Liver (tissue), 9 donors: ENCODE results near the gene CCDC92. TPM values are rescaled to one million over a fixed set of nuclear protein-coding genes. Genes with fewer than 3 reads are reported as not detected.

Experiments used
- DNase-seq: peaks from one replicate; pipeline ENCODE4 v3.0.0-alpha.2; 2017; ENCODE audit warnings: low spot score
- H3K27ac ChIP-seq, 2 donors: one replicate each; pipeline ENCODE4 v1.7.0; 2013; ENCODE audit warnings: inconsistent platforms in 2 of 2, low read length in 2 of 2, control low read depth in 1 of 2, low read depth in 1 of 2, mild to moderate bottlenecking in 1 of 2
- H3K27me3 ChIP-seq, 4 donors: one replicate each; pipeline versions ENCODE4 v1.6.1 to v1.7.0; 2013; ENCODE audit warnings: low read length in 3 of 4, inconsistent platforms in 1 of 4, mild to moderate bottlenecking in 1 of 4, moderate library complexity in 1 of 4; ENCODE audit not compliant: control insufficient read depth in 4 of 4, insufficient read depth in 4 of 4
- H3K36me3 ChIP-seq, 4 donors: one replicate each; pipeline versions ENCODE4 v1.6.1 to v1.7.0; 2013; ENCODE audit warnings: low read length in 3 of 4, mild to moderate bottlenecking in 3 of 4, low read depth in 1 of 4, moderate library complexity in 1 of 4; ENCODE audit not compliant: control insufficient read depth in 4 of 4, insufficient read depth in 3 of 4
- H3K4me1 ChIP-seq, 4 donors: one replicate each; pipeline versions ENCODE4 v1.6.1 to v1.7.0; 2013; ENCODE audit warnings: low read length in 3 of 4, mild to moderate bottlenecking in 3 of 4, moderate library complexity in 1 of 4; ENCODE audit not compliant: control insufficient read depth in 4 of 4, insufficient read depth in 4 of 4
- H3K4me3 ChIP-seq, 3 donors: one replicate each; pipeline versions ENCODE4 v1.6.1 to v1.7.0; 2013; ENCODE audit warnings: low read length in 3 of 3, control low read depth in 1 of 3, low read depth in 1 of 3, mild to moderate bottlenecking in 1 of 3
- H3K9ac ChIP-seq, 2 donors: one replicate each; pipeline ENCODE4 v1.7.0; 2013; ENCODE audit warnings: low read length in 2 of 2, mild to moderate bottlenecking in 2 of 2, moderate library complexity in 2 of 2, control low read depth in 1 of 2, low read depth in 1 of 2
- H3K9me3 ChIP-seq, 4 donors: one replicate each; pipeline versions ENCODE4 v1.6.1 to v1.7.0; 2013; ENCODE audit warnings: low read length in 3 of 4; ENCODE audit not compliant: control insufficient read depth in 4 of 4
- ATF3 ChIP-seq: IDR thresholded peaks from 2 replicates; pipeline ENCODE4 v1.6.1; 2016; ENCODE audit warnings: antibody characterized with exemption
- CTCF ChIP-seq: fragments of 150-350 bp; IDR thresholded peaks from 2 replicates; pipeline ENCODE4 v1.5.1; 2017; ENCODE audit warnings: improper control_type of control experiment, low read depth, low read length; ENCODE audit not compliant: missing input control
- EGR1 ChIP-seq, 2 donors: IDR thresholded peaks; 2 replicates each; pipeline ENCODE4 v1.6.1; 2016 to 2018; ENCODE audit warnings: antibody characterized with exemption in 2 of 2, low read depth in 2 of 2
- FOXA1 ChIP-seq: IDR thresholded peaks from 2 replicates; pipeline ENCODE4 v1.6.1; 2016; ENCODE audit warnings: antibody characterized with exemption
- FOXA2 ChIP-seq: IDR thresholded peaks from 2 replicates; pipeline ENCODE4 v1.6.1; 2016; ENCODE audit warnings: antibody characterized with exemption
- GABPA ChIP-seq, 2 donors: IDR thresholded peaks in 1 of 2; conservative IDR thresholded peaks in 1 of 2; 2 replicates each; pipeline ENCODE4 v1.6.1; 2016; ENCODE audit warnings: antibody characterized with exemption in 2 of 2, mild to moderate bottlenecking in 1 of 2, moderate library complexity in 1 of 2
- HNF4A ChIP-seq, 2 donors: conservative IDR thresholded peaks; 2 replicates each; pipeline ENCODE4 v1.6.1; 2016; ENCODE audit warnings: antibody characterized with exemption in 2 of 2, mild to moderate bottlenecking in 2 of 2
- HNF4G ChIP-seq: IDR thresholded peaks from 2 replicates; pipeline ENCODE4 v1.6.1; 2016; ENCODE audit warnings: antibody characterized with exemption
- JUND ChIP-seq, 2 donors: IDR thresholded peaks; 2 replicates each; pipeline ENCODE4 v1.6.1; 2016; ENCODE audit warnings: antibody characterized with exemption in 2 of 2
- MAX ChIP-seq: IDR thresholded peaks from 2 replicates; pipeline ENCODE4 v1.6.1; 2016; ENCODE audit warnings: antibody characterized with exemption
- NR2F2 ChIP-seq: IDR thresholded peaks from 2 replicates; pipeline ENCODE4 v1.6.1; 2016; ENCODE audit warnings: antibody characterized with exemption
- RAD21 ChIP-seq, 2 donors: IDR thresholded peaks; 2 replicates each; pipeline ENCODE4 v1.6.1; 2016; ENCODE audit warnings: antibody characterized with exemption in 2 of 2, mild to moderate bottlenecking in 2 of 2
- RXRA ChIP-seq, 2 donors: IDR thresholded peaks; 2 replicates each; pipeline ENCODE4 v1.6.1; 2017 to 2018; ENCODE audit warnings: antibody characterized with exemption in 2 of 2, mild to moderate bottlenecking in 1 of 2
- SP1 ChIP-seq: IDR thresholded peaks from 2 replicates; pipeline ENCODE4 v1.6.1; 2018; ENCODE audit warnings: antibody characterized with exemption, mild to moderate bottlenecking
- TAF1 ChIP-seq: conservative IDR thresholded peaks from 2 replicates; pipeline ENCODE4 v1.6.1; 2016; ENCODE audit warnings: antibody characterized with exemption, mild to moderate bottlenecking
- YY1 ChIP-seq: IDR thresholded peaks from 2 replicates; pipeline ENCODE4 v1.6.1; 2016; ENCODE audit warnings: antibody characterized with exemption, mild to moderate bottlenecking
- ZBTB33 ChIP-seq: IDR thresholded peaks from 2 replicates; pipeline ENCODE4 v1.6.1; 2016; ENCODE audit warnings: antibody characterized with exemption
- WGBS: extraction: QIAGEN DNeasy Blood & Tissue Kit; methylation state at CpG from one replicate; pipeline ENCODE4 v1.1.7; 2013; 5-methylcytosine and 5-hydroxymethylcytosine counted together
- polyA plus RNA-seq, 2 donors: library from polyadenylated mRNA; stranded (reverse) in 1 of 2; unstranded in 1 of 2; fragments of 200-250 nt in 1 of 2; fragments of >200 nt in 1 of 2; fragmentation: Nextera tagmentation in 1 of 2; extraction: Ambion mirVana in 1 of 2; gene quantifications; one replicate each; pipeline versions ENCODE4 v1.2.1 to v1.2.3, GENCODE V29; 2013 to 2015
- total RNA-seq, 2 donors: library from RNA; depleted of rRNA; stranded (reverse); fragments of >200 nt; gene quantifications; one replicate each; pipeline ENCODE4 v1.2.3, GENCODE V29; 2014
- TF ChIP-seq, protein P1 (sequence below): IDR thresholded peaks from 2 replicates; pipeline ENCODE4 v1.6.1; 2016; ENCODE audit warnings: antibody characterized with exemption, mild to moderate bottlenecking
- donor health status: healthy.
- donor health status: healthy.
- donor health status: healthy.
- donor health status: healthy.
- donor health status: healthy.

The CCDC92 gene
- total and polyA plus RNA-seq, 4 donors = 2.1 to 14.6 (median 9.3) TPM

DNA sequence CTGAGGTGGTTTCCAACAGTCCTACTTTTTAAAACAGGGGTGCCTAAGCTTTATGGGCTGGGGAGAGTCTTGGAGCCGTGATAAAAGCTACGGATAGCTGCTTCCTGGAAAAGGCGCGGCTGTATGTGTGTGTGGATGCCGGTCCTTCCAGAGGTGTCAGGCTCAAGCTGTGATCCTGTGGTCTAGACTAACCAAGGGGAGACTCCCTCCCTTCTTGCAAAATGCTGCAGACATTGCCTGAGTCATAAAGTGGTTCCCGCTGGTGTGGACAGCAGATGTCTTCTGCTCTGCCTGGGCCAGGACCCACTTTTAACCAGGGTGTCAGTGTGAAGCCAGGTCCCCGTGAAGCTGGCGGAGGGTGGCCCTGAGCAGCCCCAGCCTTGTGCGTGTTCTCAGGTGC, 37.8 kb downstream of the CCDC92 start:
- H3K9me3 ChIP-seq = no peaks in the 10 kb centered on the region
- H3K27ac ChIP-seq = no peak overlapping the region
- H3K9ac ChIP-seq = no peak overlapping the region
- TF ChIP-seq GABPA (IDR thresholded peaks at IDR 0.05 in 1 of 2, conservative IDR thresholded peaks at IDR 0.05 in 1 of 2) = no peak
- no peak for TF ChIP-seq RXRA (IDR thresholded peaks at IDR 0.05)
- TF ChIP-seq YY1 = no peak
- TF ChIP-seq HNF4A (conservative IDR thresholded peaks at IDR 0.05) = no peak
- TF ChIP-seq ATF3 = no peak
- no peak for TF ChIP-seq HNF4G
- no peak for TF ChIP-seq SP1
- TF ChIP-seq JUND (IDR thresholded peaks at IDR 0.05) = no peak
- TF ChIP-seq MAX = no peak
- TF ChIP-seq CTCF = no peak
- TF ChIP-seq RAD21 (IDR thresholded peaks at IDR 0.05) = no peak
- no peak for TF ChIP-seq EGR1 (IDR thresholded peaks at IDR 0.05; ENCODE audit: low read depth in 2 of 2)
- TF ChIP-seq NR2F2 = no peak
- TF ChIP-seq FOXA1 = no peak
- TF ChIP-seq FOXA2 = no peak
- TF ChIP-seq, protein P1, sequence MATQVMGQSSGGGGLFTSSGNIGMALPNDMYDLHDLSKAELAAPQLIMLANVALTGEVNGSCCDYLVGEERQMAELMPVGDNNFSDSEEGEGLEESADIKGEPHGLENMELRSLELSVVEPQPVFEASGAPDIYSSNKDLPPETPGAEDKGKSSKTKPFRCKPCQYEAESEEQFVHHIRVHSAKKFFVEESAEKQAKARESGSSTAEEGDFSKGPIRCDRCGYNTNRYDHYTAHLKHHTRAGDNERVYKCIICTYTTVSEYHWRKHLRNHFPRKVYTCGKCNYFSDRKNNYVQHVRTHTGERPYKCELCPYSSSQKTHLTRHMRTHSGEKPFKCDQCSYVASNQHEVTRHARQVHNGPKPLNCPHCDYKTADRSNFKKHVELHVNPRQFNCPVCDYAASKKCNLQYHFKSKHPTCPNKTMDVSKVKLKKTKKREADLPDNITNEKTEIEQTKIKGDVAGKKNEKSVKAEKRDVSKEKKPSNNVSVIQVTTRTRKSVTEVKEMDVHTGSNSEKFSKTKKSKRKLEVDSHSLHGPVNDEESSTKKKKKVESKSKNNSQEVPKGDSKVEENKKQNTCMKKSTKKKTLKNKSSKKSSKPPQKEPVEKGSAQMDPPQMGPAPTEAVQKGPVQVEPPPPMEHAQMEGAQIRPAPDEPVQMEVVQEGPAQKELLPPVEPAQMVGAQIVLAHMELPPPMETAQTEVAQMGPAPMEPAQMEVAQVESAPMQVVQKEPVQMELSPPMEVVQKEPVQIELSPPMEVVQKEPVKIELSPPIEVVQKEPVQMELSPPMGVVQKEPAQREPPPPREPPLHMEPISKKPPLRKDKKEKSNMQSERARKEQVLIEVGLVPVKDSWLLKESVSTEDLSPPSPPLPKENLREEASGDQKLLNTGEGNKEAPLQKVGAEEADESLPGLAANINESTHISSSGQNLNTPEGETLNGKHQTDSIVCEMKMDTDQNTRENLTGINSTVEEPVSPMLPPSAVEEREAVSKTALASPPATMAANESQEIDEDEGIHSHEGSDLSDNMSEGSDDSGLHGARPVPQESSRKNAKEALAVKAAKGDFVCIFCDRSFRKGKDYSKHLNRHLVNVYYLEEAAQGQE = no peak
- TF ChIP-seq TAF1 = no peak
- TF ChIP-seq ZBTB33 = no peak
- no peak overlapping the region for H3K4me3 ChIP-seq
- DNase-seq = no peak
- no peaks in the 10 kb centered on the region for H3K27me3 ChIP-seq
- 79% methylated on average over 9 of the region's 9 CpGs for WGBS
- H3K4me1 ChIP-seq = peaks cover 0 to 1% (median 0%) of the 10 kb centered on the region in 4 donors
- peaks cover 0 to 12% (median 2%) of the 10 kb centered on the region in 4 donors for H3K36me3 ChIP-seq
